HepG2 (cell line): Measurements from ENCODE around the gene CEP128. TPM values are rescaled to one million over a fixed set of nuclear protein-coding genes. Genes with fewer than 3 reads are reported as not detected.

ENCODE experiments used
- ATF1 ChIP-seq: IDR thresholded peaks from 2 replicates; pipeline ENCODE4 v1.6.1; 2016; ENCODE audit warnings: mild to moderate bottlenecking, control low read depth
- E2F2 ChIP-seq: sonication (generic); formaldehyde crosslinking; IDR thresholded peaks from 2 replicates; pipeline ENCODE4 v1.4.0; 2020; ENCODE audit warnings: missing genetic modification reagents, borderline replicate concordance
- FOXK2 ChIP-seq: fragments of 450-650 bp; IDR thresholded peaks from 2 replicates; pipeline ENCODE4 v1.6.1; 2016
- JDP2 ChIP-seq: sonication (generic); formaldehyde crosslinking; IDR thresholded peaks from 2 replicates; pipeline ENCODE4 v1.8.1; 2022; ENCODE audit warnings: missing genetic modification reagents, borderline replicate concordance
- MTF1 ChIP-seq: sonication (generic); formaldehyde crosslinking; IDR thresholded peaks from 2 replicates; pipeline ENCODE4 v1.5.0; 2020; ENCODE audit warnings: missing genetic modification reagents
- NAIF1 ChIP-seq: sonication (generic); formaldehyde crosslinking; IDR thresholded peaks from 2 replicates; pipeline ENCODE4 v1.5.0; 2020; ENCODE audit warnings: mild to moderate bottlenecking, missing genetic modification reagents, borderline replicate concordance
- SATB2 ChIP-seq: sonication (generic); formaldehyde crosslinking; IDR thresholded peaks from 2 replicates; pipeline ENCODE4 v1.5.0; 2020; ENCODE audit warnings: missing genetic modification reagents
- USF2 ChIP-seq, 2 experiments: sonication (generic) in 1 of 2; formaldehyde crosslinking in 1 of 2; IDR thresholded peaks; 2 replicates each; pipeline versions ENCODE4 v1.5.1 to v1.6.1; 2011 to 2020; ENCODE audit warnings: borderline replicate concordance in 1 of 2, low read depth in 1 of 2, low read length in 1 of 2, mild to moderate bottlenecking in 1 of 2, missing genetic modification reagents in 1 of 2, moderate library complexity in 1 of 2
- ZBED4 ChIP-seq: sonication (generic); formaldehyde crosslinking; IDR thresholded peaks from 2 replicates; pipeline ENCODE4 v1.4.0; 2020; ENCODE audit warnings: missing genetic modification reagents, borderline replicate concordance
- ZBTB7A ChIP-seq: sonication (generic); formaldehyde crosslinking; IDR thresholded peaks from 2 replicates; pipeline ENCODE4 v1.8.0; 2022; ENCODE audit warnings: mild to moderate bottlenecking, missing genetic modification reagents
- ZFP37 ChIP-seq: sonication (generic); formaldehyde crosslinking; IDR thresholded peaks from 2 replicates; pipeline ENCODE4 v1.4.0; 2020; ENCODE audit warnings: missing genetic modification reagents, borderline replicate concordance
- ZMAT3 ChIP-seq: sonication (generic); formaldehyde crosslinking; conservative IDR thresholded peaks from 2 replicates; pipeline ENCODE4 v1.7.0; 2021; ENCODE audit warnings: missing genetic modification reagents
- ZNF331 ChIP-seq: sonication (generic); formaldehyde crosslinking; IDR thresholded peaks from 2 replicates; pipeline ENCODE4 v1.4.0; 2020; ENCODE audit warnings: missing genetic modification reagents
- ZNF335 ChIP-seq: sonication (generic); formaldehyde crosslinking; IDR thresholded peaks from 2 replicates; pipeline ENCODE4 v1.4.0; 2020; ENCODE audit warnings: missing genetic modification reagents
- ZNF543 ChIP-seq: sonication (generic); formaldehyde crosslinking; IDR thresholded peaks from 2 replicates; pipeline ENCODE4 v1.4.0; 2020; ENCODE audit warnings: mild to moderate bottlenecking, missing genetic modification reagents
- ZNF746 ChIP-seq: sonication (generic); formaldehyde crosslinking; IDR thresholded peaks from 2 replicates; pipeline ENCODE4 v1.8.0; 2022; ENCODE audit warnings: mild to moderate bottlenecking, missing genetic modification reagents
- polyA plus RNA-seq, 8 experiments: library from polyadenylated mRNA; depleted of rRNA in 3 of 8; stranded (reverse) in 7 of 8; unstranded in 1 of 8; fragments of >200 nt; fragmentation: Illumina TruSeq in 4 of 8; extraction: Trizol in 4 of 8; gene quantifications; 2 replicates each; pipeline versions ENCODE4 v1.2.1 to v1.2.3, GENCODE V29; 2011 to 2016; ENCODE audit warnings: low read depth in 4 of 8, missing spikeins in 1 of 8, mixed read lengths in 1 of 8; ENCODE audit not compliant: insufficient read depth in 1 of 8
- total RNA-seq, 5 experiments: library from RNA; depleted of rRNA; stranded (reverse); fragments of >200 nt; fragmentation: Illumina TruSeq; extraction: Trizol; gene quantifications; 2 replicates each; pipeline ENCODE4 v1.2.3, GENCODE V29; 2016; ENCODE audit warnings: low read depth in 1 of 5
- TF ChIP-seq, protein P1 (sequence below): sonication (generic); formaldehyde crosslinking; IDR thresholded peaks from 2 replicates; pipeline ENCODE4 v1.4.0; 2020; ENCODE audit warnings: missing genetic modification reagents, borderline replicate concordance

CEP128 gene
- total and polyA plus RNA-seq, 2 of the 13 experiments (the other 11 are each of a cell fraction or from before 2014, with no cell fraction given), result 1.3 to 7.5 TPM

DNA sequence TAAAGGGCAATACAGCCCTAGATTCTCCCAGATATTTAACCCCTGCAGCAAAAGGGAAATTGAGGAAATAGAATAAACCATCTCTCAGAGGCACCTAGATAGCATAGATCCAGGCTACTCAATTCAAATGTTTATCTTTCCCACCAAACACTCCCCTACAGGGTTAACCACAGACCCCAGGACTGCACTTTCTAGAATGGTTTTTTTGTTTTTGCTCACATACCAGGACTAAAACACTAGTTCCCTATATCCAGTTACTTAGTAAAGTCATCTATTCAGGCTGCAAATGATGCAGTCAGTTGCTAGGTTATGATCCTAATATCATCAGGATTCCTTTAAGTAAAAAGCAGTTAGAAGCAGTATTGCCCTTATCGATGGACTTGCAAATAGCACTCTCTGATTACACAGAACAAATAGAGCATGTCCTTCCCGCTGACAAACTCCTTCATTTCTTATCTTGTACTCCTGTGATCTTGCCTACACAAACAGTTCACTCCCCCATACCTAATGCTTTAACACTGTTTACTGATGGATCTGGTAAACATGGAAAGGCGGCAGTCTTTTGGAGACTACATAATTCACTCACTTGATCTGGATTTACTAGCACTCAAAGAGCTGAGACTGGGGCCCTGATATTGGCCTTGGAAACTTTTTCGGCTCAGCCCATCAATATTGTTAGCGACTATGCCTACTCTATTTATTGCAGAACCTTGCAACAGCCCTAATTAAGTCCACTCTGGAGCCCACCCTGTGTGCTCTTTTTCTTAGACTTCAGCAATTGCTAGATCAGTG lies 473.0 kb downstream of the CEP128 start (continued):
- peak; percentile 41; the same call in 1 of the 2 replicates for TF ChIP-seq JDP2 (CRISPR knock-in tag)
- TF ChIP-seq ZBED4 (CRISPR knock-in tag), result no peak
- TF ChIP-seq USF2 (IDR thresholded peaks at IDR 0.05; ENCODE audit: low read depth, low read length), result no peak
- no peak for TF ChIP-seq USF2 (CRISPR knock-in tag; IDR thresholded peaks at IDR 0.05; ENCODE audit: borderline replicate concordance)
- peak; percentile 81 for TF ChIP-seq ATF1 (CRISPR knock-in tag)
- TF ChIP-seq ZNF331 (CRISPR knock-in tag), result peak; percentile 89
- TF ChIP-seq E2F2, result no peak
- TF ChIP-seq ZBTB7A (CRISPR knock-in tag), result 0 out of 2 replicates have a peak, but pooled peaks have one; percentile 38
- TF ChIP-seq ZNF543, result peak; percentile 70; the same call in 1 of the 2 replicates
- TF ChIP-seq ZMAT3, result no peak
- no peak for TF ChIP-seq SATB2 (CRISPR knock-in tag)
- peak; percentile 85; the same call in 1 of the 2 replicates for TF ChIP-seq ZNF335 (CRISPR knock-in tag)
- peak; percentile 59; the same call in 1 of the 2 replicates for TF ChIP-seq NAIF1
- no peak for TF ChIP-seq MTF1 (CRISPR knock-in tag)
- TF ChIP-seq FOXK2, result peak; percentile 87
- TF ChIP-seq ZFP37 (CRISPR knock-in tag), result no peak
- peak; percentile 67; the same call in 1 of the 2 replicates for TF ChIP-seq ZNF746
- TF ChIP-seq, protein P1, sequence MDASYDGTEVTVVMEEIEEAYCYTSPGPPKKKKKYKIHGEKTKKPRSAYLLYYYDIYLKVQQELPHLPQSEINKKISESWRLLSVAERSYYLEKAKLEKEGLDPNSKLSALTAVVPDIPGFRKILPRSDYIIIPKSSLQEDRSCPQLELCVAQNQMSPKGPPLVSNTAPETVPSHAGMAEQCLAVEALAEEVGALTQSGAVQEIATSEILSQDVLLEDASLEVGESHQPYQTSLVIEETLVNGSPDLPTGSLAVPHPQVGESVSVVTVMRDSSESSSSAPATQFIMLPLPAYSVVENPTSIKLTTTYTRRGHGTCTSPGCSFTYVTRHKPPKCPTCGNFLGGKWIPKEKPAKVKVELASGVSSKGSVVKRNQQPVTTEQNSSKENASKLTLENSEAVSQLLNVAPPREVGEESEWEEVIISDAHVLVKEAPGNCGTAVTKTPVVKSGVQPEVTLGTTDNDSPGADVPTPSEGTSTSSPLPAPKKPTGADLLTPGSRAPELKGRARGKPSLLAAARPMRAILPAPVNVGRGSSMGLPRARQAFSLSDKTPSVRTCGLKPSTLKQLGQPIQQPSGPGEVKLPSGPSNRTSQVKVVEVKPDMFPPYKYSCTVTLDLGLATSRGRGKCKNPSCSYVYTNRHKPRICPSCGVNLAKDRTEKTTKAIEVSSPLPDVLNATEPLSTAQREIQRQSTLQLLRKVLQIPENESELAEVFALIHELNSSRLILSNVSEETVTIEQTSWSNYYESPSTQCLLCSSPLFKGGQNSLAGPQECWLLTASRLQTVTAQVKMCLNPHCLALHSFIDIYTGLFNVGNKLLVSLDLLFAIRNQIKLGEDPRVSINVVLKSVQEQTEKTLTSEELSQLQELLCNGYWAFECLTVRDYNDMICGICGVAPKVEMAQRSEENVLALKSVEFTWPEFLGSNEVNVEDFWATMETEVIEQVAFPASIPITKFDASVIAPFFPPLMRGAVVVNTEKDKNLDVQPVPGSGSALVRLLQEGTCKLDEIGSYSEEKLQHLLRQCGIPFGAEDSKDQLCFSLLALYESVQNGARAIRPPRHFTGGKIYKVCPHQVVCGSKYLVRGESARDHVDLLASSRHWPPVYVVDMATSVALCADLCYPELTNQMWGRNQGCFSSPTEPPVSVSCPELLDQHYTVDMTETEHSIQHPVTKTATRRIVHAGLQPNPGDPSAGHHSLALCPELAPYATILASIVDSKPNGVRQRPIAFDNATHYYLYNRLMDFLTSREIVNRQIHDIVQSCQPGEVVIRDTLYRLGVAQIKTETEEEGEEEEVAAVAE, result peak; percentile 54; the same call in 1 of the 2 replicates
